Esophagus squamous epithelium (tissue), 4 donors: ENCODE results near the gene TTC24.

Experiments
- CTCF ChIP-seq, 6 experiments: fragments of 450-650 bp in 4 of 6; fragments of 200-600 bp in 2 of 6; sonication (generic) in 2 of 6; IDR thresholded peaks; one replicate each; pipeline ENCODE4 v1.5.1; 2016 to 2019; ENCODE audit warnings: antibody characterized with exemption in 6 of 6, mild to moderate bottlenecking in 4 of 6, moderate library complexity in 4 of 6
- POLR2A ChIP-seq, 4 donors: fragments of 450-650 bp; IDR thresholded peaks; one replicate each; pipeline ENCODE4 v1.6.1; 2017; ENCODE audit warnings: antibody characterized with exemption in 4 of 4, mild to moderate bottlenecking in 4 of 4, moderate library complexity in 3 of 4

- TF ChIP-seq CTCF (IDR thresholded peaks at IDR 0.05) (no peak), POLR2A (IDR thresholded peaks at IDR 0.05) (no peak)
Measured at GRCh38 chr1:156616463-156616862, 36.9 kb downstream of the TTC24 start.
